MCF 10A (cell line): ENCODE results near the gene BAZ1B. TPM values are rescaled to one million over a fixed set of nuclear protein-coding genes. Genes with fewer than 3 reads are reported as not detected.
A peak's percentile ranks its signal among the peaks of the same experiment; 100 is the strongest.

ENCODE experiments used
- BruUV-seq: library from RNA; stranded (reverse); fragments of 400-500 nt; replicated peaks from 2 replicates; lab custom pipeline; 2021; lab: Mats Ljungman, UMichigan
- CTCF ChIA-PET: fragments of 300-600 bp; sonication (Branson Sonifier 250); formaldehyde crosslinking; extraction: SDS; loops from one replicate; lab custom pipeline; 2021; ENCODE audit warnings: antibody characterized with exemption, inconsistent platforms; lab: Yijun Ruan, JAX
- POLR2A ChIA-PET: fragments of 300-600, 350-650 bp; sonication (Branson Sonifier 250); formaldehyde crosslinking; extraction: SDS; loops from one replicate; lab custom pipeline; 2020; ENCODE audit warnings: antibody characterized with exemption, inconsistent platforms; lab: Yijun Ruan, JAX
- DNase-seq: peaks from one replicate; pipeline ENCODE4 v3.0.0-alpha.2; 2018; ENCODE audit not compliant: unreplicated experiment
- H3K27ac Mint-ChIP-seq: one replicate; pipeline ENCODE4 v1.8.0; 2022; ENCODE audit warnings: mild to moderate bottlenecking, low read depth, mixed read lengths; ENCODE audit not compliant: unreplicated experiment
- H3K27me3 Mint-ChIP-seq: one replicate; pipeline ENCODE4 v1.8.0; 2022; ENCODE audit warnings: mixed read lengths; ENCODE audit not compliant: insufficient read depth, unreplicated experiment
- H3K36me3 Mint-ChIP-seq: one replicate; pipeline ENCODE4 v1.8.0; 2022; ENCODE audit warnings: mild to moderate bottlenecking, moderate library complexity, mixed read lengths; ENCODE audit not compliant: insufficient read depth, unreplicated experiment
- H3K4me1 Mint-ChIP-seq: one replicate; pipeline ENCODE4 v1.8.0; 2022; ENCODE audit warnings: mixed read lengths; ENCODE audit not compliant: insufficient read depth, unreplicated experiment
- H3K4me3 Mint-ChIP-seq: one replicate; pipeline ENCODE4 v1.8.0; 2022; ENCODE audit warnings: mild to moderate bottlenecking, moderate library complexity, mixed read lengths; ENCODE audit not compliant: unreplicated experiment
- H3K9me3 Mint-ChIP-seq: one replicate; pipeline ENCODE4 v1.8.0; 2022; ENCODE audit warnings: mixed read lengths; ENCODE audit not compliant: unreplicated experiment
- CTCF ChIP-seq: fragments of 200-600 bp; IDR thresholded peaks from one replicate; pipeline ENCODE4 v1.8.0; 2022; ENCODE audit warnings: antibody characterized with exemption, mild to moderate bottlenecking; ENCODE audit not compliant: unreplicated experiment
- intact Hi-C: fragments of 100-400 bp; cut with micrococcal nuclease; formaldehyde crosslinking; loops from 2 replicates; pipeline ENCODE4 v1.14.1; 2022
- total RNA-seq: library from RNA; stranded (reverse); gene quantifications from 2 replicates; pipeline ENCODE4 v1.2.3, GENCODE V29; 2022

BAZ1B gene
- total RNA-seq, 1 experiment from 2014 or later: 86.7 TPM

- H3K4me3 Mint-ChIP-seq: no peak overlapping the region
- CTCF ChIA-PET: interaction anchor here (0.7 kb wide), 1 partner anchor 78 kb away, joined by 4 read pairs; no protein-coding TSS in a partner anchor
- no peaks in the 10 kb centered on the region for H3K27me3 Mint-ChIP-seq
- H3K27ac Mint-ChIP-seq: no peak overlapping the region
- no peaks in the 10 kb centered on the region for H3K9me3 Mint-ChIP-seq
- no peak for DNase-seq
- peaks cover 21% of the 10 kb centered on the region for H3K36me3 Mint-ChIP-seq
- H3K4me1 Mint-ChIP-seq: no peaks in the 10 kb centered on the region
- intact Hi-C loops: no loop called here
- no peak for TF ChIP-seq CTCF
- POLR2A ChIA-PET: interaction anchor here (0.6 kb wide), 1 partner anchor 28 kb away, joined by 4 read pairs; no protein-coding TSS in a partner anchor
- BruUV-seq: no TSS peak
Measured at GRCh38 chr7:73435471-73436009, 86.6 kb downstream of the BAZ1B start.

- Mint-ChIP-seq H3K27me3 (no peaks in the 10 kb centered on the region), H3K4me1 (no peaks in the 10 kb centered on the region), H3K9me3 (no peaks in the 10 kb centered on the region), H3K36me3 (peaks cover 13% of the 10 kb centered on the region), H3K27ac (no peak overlapping the region), H3K4me3 (peak overlapping the region; percentile 39)
- TF ChIP-seq CTCF: no peak
- no peak for DNase-seq
- BruUV-seq: no TSS peak
- ChIA-PET CTCF (no interaction called here), POLR2A (no interaction called here)
- intact Hi-C loops: no loop called here
Measured at GRCh38 chr7:73434701-73435069, 87.4 kb downstream of the BAZ1B start.

GRCh38 chr7:73433924-73434700, 88.0 kb downstream of the BAZ1B start:
- Mint-ChIP-seq H3K36me3 (peaks cover 7% of the 10 kb centered on the region), H3K27ac (no peak overlapping the region), H3K9me3 (no peaks in the 10 kb centered on the region), H3K4me1 (no peaks in the 10 kb centered on the region), H3K4me3 (peak overlapping the region; percentile 39), H3K27me3 (no peaks in the 10 kb centered on the region)
- DNase-seq: no peak
- no TSS peak for BruUV-seq
- no peak for TF ChIP-seq CTCF
- intact Hi-C loops: no loop called here
- ChIA-PET POLR2A (no interaction called here), CTCF (no interaction called here)

GRCh38 chr7:73432676-73433075, 89.4 kb downstream of the BAZ1B start:
- ChIA-PET CTCF (interaction anchor here (0.7 to 0.9 kb wide), 2 partner anchors 19 to 1395 kb away, joined by 4 read pairs; no protein-coding TSS in a partner anchor), POLR2A (interaction anchor here (0.6 kb wide), 1 partner anchor 603 kb away, joined by 3 read pairs; no protein-coding TSS in a partner anchor)
- intact Hi-C loops: no loop called here
- Mint-ChIP-seq H3K36me3 (no peaks in the 10 kb centered on the region), H3K4me3 (peak overlapping the region; percentile 69), H3K27me3 (no peaks in the 10 kb centered on the region), H3K9me3 (no peaks in the 10 kb centered on the region), H3K27ac (no peak overlapping the region), H3K4me1 (no peaks in the 10 kb centered on the region)
- DNase-seq: no peak
- no TSS peak for BruUV-seq
- no peak for TF ChIP-seq CTCF
